Peyer's patch (tissue), 4 donors: ENCODE measurements around the gene RSPH1.

Experiments used
- POLR2A ChIP-seq, 2 donors: fragments of 450-650 bp; IDR thresholded peaks; one replicate each; pipeline ENCODE4 v1.5.1; 2017; ENCODE audit warnings: antibody characterized with exemption in 2 of 2, mild to moderate bottlenecking in 2 of 2, moderate library complexity in 2 of 2
- TF ChIP-seq, protein P1 (sequence below), 6 experiments: fragments of 450-650 bp in 4 of 6; fragments of 200-600 bp in 2 of 6; sonication (generic) in 1 of 6; IDR thresholded peaks; one replicate each; pipeline ENCODE4 v1.5.1; 2017 to 2019; ENCODE audit warnings: antibody characterized with exemption in 6 of 6, mild to moderate bottlenecking in 3 of 6, moderate library complexity in 1 of 6

GRCh38 chr21:42542596-42542995, 46.6 kb upstream of the RSPH1 start:
- TF ChIP-seq, protein P1, sequence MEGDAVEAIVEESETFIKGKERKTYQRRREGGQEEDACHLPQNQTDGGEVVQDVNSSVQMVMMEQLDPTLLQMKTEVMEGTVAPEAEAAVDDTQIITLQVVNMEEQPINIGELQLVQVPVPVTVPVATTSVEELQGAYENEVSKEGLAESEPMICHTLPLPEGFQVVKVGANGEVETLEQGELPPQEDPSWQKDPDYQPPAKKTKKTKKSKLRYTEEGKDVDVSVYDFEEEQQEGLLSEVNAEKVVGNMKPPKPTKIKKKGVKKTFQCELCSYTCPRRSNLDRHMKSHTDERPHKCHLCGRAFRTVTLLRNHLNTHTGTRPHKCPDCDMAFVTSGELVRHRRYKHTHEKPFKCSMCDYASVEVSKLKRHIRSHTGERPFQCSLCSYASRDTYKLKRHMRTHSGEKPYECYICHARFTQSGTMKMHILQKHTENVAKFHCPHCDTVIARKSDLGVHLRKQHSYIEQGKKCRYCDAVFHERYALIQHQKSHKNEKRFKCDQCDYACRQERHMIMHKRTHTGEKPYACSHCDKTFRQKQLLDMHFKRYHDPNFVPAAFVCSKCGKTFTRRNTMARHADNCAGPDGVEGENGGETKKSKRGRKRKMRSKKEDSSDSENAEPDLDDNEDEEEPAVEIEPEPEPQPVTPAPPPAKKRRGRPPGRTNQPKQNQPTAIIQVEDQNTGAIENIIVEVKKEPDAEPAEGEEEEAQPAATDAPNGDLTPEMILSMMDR (IDR thresholded peaks at IDR 0.05): no peak
- no peak for TF ChIP-seq POLR2A (IDR thresholded peaks at IDR 0.05)
